Measurements from ENCODE around the gene U2AF1L4.

The U2AF1L4 gene

GRCh38 chr19:35715355-35715809 is 29.8 kb downstream of the U2AF1L4 start:
- Mint-ChIP-seq H3K27me3 (peaks cover 26% of the 10 kb centered on the region), H3K36me3 (ENCODE audit: low read depth) (peaks cover 19% of the 10 kb centered on the region), H3K4me3 (no peak overlapping the region), H3K27ac (no peak overlapping the region), H3K4me1 (ENCODE audit: low read depth) (peaks cover 47% of the 10 kb centered on the region), H3K9me3 (no peaks in the 10 kb centered on the region)
- intact Hi-C loops (cut with micrococcal nuclease), result no loop called here

GRCh38 chr19:35714601-35715354 is 30.4 kb downstream of the U2AF1L4 start:
- peaks cover 26% of the 10 kb centered on the region for H3K27me3 Mint-ChIP-seq
- intact Hi-C loops (cut with micrococcal nuclease), result no loop called here
- peaks cover 13% of the 10 kb centered on the region for H3K36me3 Mint-ChIP-seq (ENCODE audit: low read depth)
- H3K9me3 Mint-ChIP-seq, result no peaks in the 10 kb centered on the region
- no peak overlapping the region for H3K4me3 Mint-ChIP-seq
- H3K27ac Mint-ChIP-seq, result no peak overlapping the region
- H3K4me1 Mint-ChIP-seq (ENCODE audit: low read depth), result peaks cover 42% of the 10 kb centered on the region

GRCh38 chr19:35713904-35714495 is 31.2 kb downstream of the U2AF1L4 start:
- no peak overlapping the region for H3K4me3 Mint-ChIP-seq
- no peaks in the 10 kb centered on the region for H3K9me3 Mint-ChIP-seq
- H3K27me3 Mint-ChIP-seq, result peaks cover 26% of the 10 kb centered on the region
- intact Hi-C loops (cut with micrococcal nuclease), result no loop called here
- H3K36me3 Mint-ChIP-seq (ENCODE audit: low read depth), result peaks cover 7% of the 10 kb centered on the region
- peaks cover 35% of the 10 kb centered on the region for H3K4me1 Mint-ChIP-seq (ENCODE audit: low read depth)
- no peak overlapping the region for H3K27ac Mint-ChIP-seq

- no peak overlapping the region for H3K27ac Mint-ChIP-seq
- H3K9me3 Mint-ChIP-seq, result no peaks in the 10 kb centered on the region
- H3K4me1 Mint-ChIP-seq (ENCODE audit: low read depth), result peaks cover 31% of the 10 kb centered on the region
- no peak overlapping the region for H3K4me3 Mint-ChIP-seq
- H3K36me3 Mint-ChIP-seq (ENCODE audit: low read depth), result peaks cover 7% of the 10 kb centered on the region
- intact Hi-C loops (cut with micrococcal nuclease), result no loop called here
- H3K27me3 Mint-ChIP-seq, result peaks cover 26% of the 10 kb centered on the region
Observed at GRCh38 chr19:35713506-35713850, 31.7 kb downstream of the U2AF1L4 start.

GRCh38 chr19:35712567-35713505 is 32.4 kb downstream of the U2AF1L4 start:
- intact Hi-C loops (cut with micrococcal nuclease), result no loop called here
- peaks cover 7% of the 10 kb centered on the region for H3K36me3 Mint-ChIP-seq (ENCODE audit: low read depth)
- peaks cover 31% of the 10 kb centered on the region for H3K4me1 Mint-ChIP-seq (ENCODE audit: low read depth)
- no peak overlapping the region for H3K4me3 Mint-ChIP-seq
- peaks cover 26% of the 10 kb centered on the region for H3K27me3 Mint-ChIP-seq
- H3K9me3 Mint-ChIP-seq, result no peaks in the 10 kb centered on the region
- no peak overlapping the region for H3K27ac Mint-ChIP-seq

- no peak overlapping the region for H3K27ac Mint-ChIP-seq
- H3K36me3 Mint-ChIP-seq (ENCODE audit: low read depth), result no peaks in the 10 kb centered on the region
- peaks cover 32% of the 10 kb centered on the region for H3K27me3 Mint-ChIP-seq
- H3K4me1 Mint-ChIP-seq (ENCODE audit: low read depth), result peaks cover 23% of the 10 kb centered on the region
- intact Hi-C loops (cut with micrococcal nuclease), result no loop called here
- H3K9me3 Mint-ChIP-seq, result no peaks in the 10 kb centered on the region
- H3K4me3 Mint-ChIP-seq, result no peak overlapping the region
Observed at GRCh38 chr19:35710784-35711723, 34.2 kb downstream of the U2AF1L4 start.

- no peak overlapping the region for H3K4me3 Mint-ChIP-seq
- peaks cover 33% of the 10 kb centered on the region for H3K27me3 Mint-ChIP-seq
- H3K4me1 Mint-ChIP-seq (ENCODE audit: low read depth), result peaks cover 7% of the 10 kb centered on the region
- intact Hi-C loops (cut with micrococcal nuclease), result no loop called here
- no peaks in the 10 kb centered on the region for H3K9me3 Mint-ChIP-seq
- H3K27ac Mint-ChIP-seq, result no peak overlapping the region
- H3K36me3 Mint-ChIP-seq (ENCODE audit: low read depth), result no peaks in the 10 kb centered on the region
Observed at GRCh38 chr19:35708391-35708790, 36.8 kb downstream of the U2AF1L4 start.

GRCh38 chr19:35704218-35704617 is 41.0 kb downstream of the U2AF1L4 start, which contains the start of gene ZBTB32:
Gene ZBTB32 (plus strand): TSS chr19:35704558. CDS start chr19:35714627, 10,069 bp downstream.
- Mint-ChIP-seq H3K36me3 (ENCODE audit: low read depth) (no peaks in the 10 kb centered on the region), H3K4me1 (ENCODE audit: low read depth) (peaks cover 9% of the 10 kb centered on the region), H3K27ac (no peak within 1 kb of the TSS), H3K4me3 (no peak within 1 kb of the TSS), H3K9me3 (no peaks in the 10 kb centered on the region), H3K27me3 (peaks cover 42% of the 10 kb centered on the region)
- intact Hi-C loops (cut with micrococcal nuclease), result no loop called here

GRCh38 chr19:35703343-35703742 is 41.9 kb downstream of the U2AF1L4 start:
- no peaks in the 10 kb centered on the region for H3K36me3 Mint-ChIP-seq (ENCODE audit: low read depth)
- intact Hi-C loops (cut with micrococcal nuclease), result no loop called here
- H3K4me3 Mint-ChIP-seq, result no peak overlapping the region
- H3K4me1 Mint-ChIP-seq (ENCODE audit: low read depth), result peaks cover 9% of the 10 kb centered on the region
- no peaks in the 10 kb centered on the region for H3K9me3 Mint-ChIP-seq
- H3K27ac Mint-ChIP-seq, result no peak overlapping the region
- peaks cover 42% of the 10 kb centered on the region for H3K27me3 Mint-ChIP-seq

- Mint-ChIP-seq H3K9me3 (no peaks in the 10 kb centered on the region), H3K36me3 (ENCODE audit: low read depth) (no peaks in the 10 kb centered on the region), H3K4me3 (peak overlapping the region; percentile 86), H3K4me1 (ENCODE audit: low read depth) (peaks cover 9% of the 10 kb centered on the region), H3K27me3 (peaks cover 39% of the 10 kb centered on the region), H3K27ac (peak overlapping the region; percentile 46)
- intact Hi-C loops (cut with micrococcal nuclease), result no loop called here
Observed at GRCh38 chr19:35702223-35703012, 42.8 kb downstream of the U2AF1L4 start.

GRCh38 chr19:35696835-35697234 is 48.4 kb downstream of the U2AF1L4 start:
- peaks cover 10% of the 10 kb centered on the region for H3K27me3 Mint-ChIP-seq
- H3K4me1 Mint-ChIP-seq (ENCODE audit: low read depth), result peaks cover 4% of the 10 kb centered on the region
- no peaks in the 10 kb centered on the region for H3K9me3 Mint-ChIP-seq
- H3K4me3 Mint-ChIP-seq, result no peak overlapping the region
- H3K27ac Mint-ChIP-seq, result no peak overlapping the region
- no peaks in the 10 kb centered on the region for H3K36me3 Mint-ChIP-seq (ENCODE audit: low read depth)
- intact Hi-C loops (cut with micrococcal nuclease), result no loop called here

GRCh38 chr19:35695895-35696422 is 49.3 kb downstream of the U2AF1L4 start:
- Mint-ChIP-seq H3K4me1 (ENCODE audit: low read depth) (peaks cover 4% of the 10 kb centered on the region), H3K9me3 (no peaks in the 10 kb centered on the region), H3K27ac (no peak overlapping the region), H3K27me3 (peaks cover 8% of the 10 kb centered on the region), H3K36me3 (ENCODE audit: low read depth) (no peaks in the 10 kb centered on the region), H3K4me3 (no peak overlapping the region)
- intact Hi-C loops (cut with micrococcal nuclease), result no loop called here
